DND-41 (cell line): ENCODE measurements around the gene TTLL7.

Source experiments
- ATAC-seq: fragments of 200-7000 bp; cut with Tn5 transposase; 3 replicates; pipeline ENCODE4 v1.9.1; 2021; ENCODE audit warnings: low read depth; ENCODE audit not compliant: insufficient read depth
- DNase-seq: peaks from one replicate; pipeline ENCODE4 v3.0.0-alpha.2; 2020
- H2AFZ ChIP-seq: 2 replicates; pipeline ENCODE4 v1.6.0; 2012; ENCODE audit warnings: low read depth, low read length
- H3K27ac ChIP-seq: 2 replicates; pipeline ENCODE4 v1.5.1; 2012; ENCODE audit warnings: low read length, inconsistent platforms
- H3K27me3 ChIP-seq: fragments of 200-600 bp; sonication (generic); 2 replicates; pipeline ENCODE4 v1.6.0; 2012; ENCODE audit warnings: low read length, mild to moderate bottlenecking, inconsistent platforms; ENCODE audit not compliant: insufficient read depth, poor library complexity
- H3K36me3 ChIP-seq: 2 replicates; pipeline ENCODE4 v1.5.1; 2012; ENCODE audit warnings: low read length, inconsistent platforms; ENCODE audit not compliant: insufficient read depth
- H3K4me1 ChIP-seq: 2 replicates; pipeline ENCODE4 v1.5.1; 2012; ENCODE audit warnings: mild to moderate bottlenecking, low read length; ENCODE audit not compliant: insufficient read depth
- H3K4me2 ChIP-seq: 2 replicates; pipeline ENCODE4 v1.6.0; 2012; ENCODE audit warnings: mild to moderate bottlenecking, moderate library complexity, low read length, inconsistent platforms; ENCODE audit not compliant: insufficient read depth
- H3K4me3 ChIP-seq, 2 experiments: fragments of 200-600 bp in 1 of 2; shearing (Covaris generic) in 1 of 2; 2 replicates each; pipeline ENCODE4 v1.5.1; 2012 to 2016; ENCODE audit warnings: inconsistent platforms in 2 of 2, low read length in 2 of 2, mild to moderate bottlenecking in 2 of 2, low read depth in 1 of 2, moderate library complexity in 1 of 2
- H3K79me2 ChIP-seq: 2 replicates; pipeline ENCODE4 v1.6.0; 2012; ENCODE audit warnings: low read length, inconsistent platforms; ENCODE audit not compliant: insufficient read depth
- H3K9ac ChIP-seq: 2 replicates; pipeline ENCODE4 v1.6.0; 2012; ENCODE audit warnings: low read depth, mild to moderate bottlenecking, inconsistent platforms, low read length, moderate library complexity
- H3K9me3 ChIP-seq: 2 replicates; pipeline ENCODE4 v1.5.1; 2012; ENCODE audit warnings: low read length, moderate library complexity, mild to moderate bottlenecking, inconsistent platforms; ENCODE audit not compliant: insufficient read depth, severe bottlenecking
- H4K20me1 ChIP-seq: 2 replicates; pipeline ENCODE4 v1.6.0; 2012; ENCODE audit warnings: low read length; ENCODE audit not compliant: insufficient read depth
- EZH2 ChIP-seq: IDR thresholded peaks from 3 replicates; pipeline ENCODE4 v1.6.1; 2012; ENCODE audit warnings: borderline replicate concordance, low read depth, mild to moderate bottlenecking, moderate library complexity, low read length, inconsistent platforms; ENCODE audit not compliant: severe bottlenecking
- TF ChIP-seq, protein P1 (sequence below): IDR thresholded peaks from 2 replicates; pipeline ENCODE4 v1.5.1; 2012; ENCODE audit warnings: borderline replicate concordance, low read length, moderate library complexity, mild to moderate bottlenecking; ENCODE audit not compliant: poor library complexity, severe bottlenecking; ENCODE audit errors: extremely low read depth

The TTLL7 gene, protein sequence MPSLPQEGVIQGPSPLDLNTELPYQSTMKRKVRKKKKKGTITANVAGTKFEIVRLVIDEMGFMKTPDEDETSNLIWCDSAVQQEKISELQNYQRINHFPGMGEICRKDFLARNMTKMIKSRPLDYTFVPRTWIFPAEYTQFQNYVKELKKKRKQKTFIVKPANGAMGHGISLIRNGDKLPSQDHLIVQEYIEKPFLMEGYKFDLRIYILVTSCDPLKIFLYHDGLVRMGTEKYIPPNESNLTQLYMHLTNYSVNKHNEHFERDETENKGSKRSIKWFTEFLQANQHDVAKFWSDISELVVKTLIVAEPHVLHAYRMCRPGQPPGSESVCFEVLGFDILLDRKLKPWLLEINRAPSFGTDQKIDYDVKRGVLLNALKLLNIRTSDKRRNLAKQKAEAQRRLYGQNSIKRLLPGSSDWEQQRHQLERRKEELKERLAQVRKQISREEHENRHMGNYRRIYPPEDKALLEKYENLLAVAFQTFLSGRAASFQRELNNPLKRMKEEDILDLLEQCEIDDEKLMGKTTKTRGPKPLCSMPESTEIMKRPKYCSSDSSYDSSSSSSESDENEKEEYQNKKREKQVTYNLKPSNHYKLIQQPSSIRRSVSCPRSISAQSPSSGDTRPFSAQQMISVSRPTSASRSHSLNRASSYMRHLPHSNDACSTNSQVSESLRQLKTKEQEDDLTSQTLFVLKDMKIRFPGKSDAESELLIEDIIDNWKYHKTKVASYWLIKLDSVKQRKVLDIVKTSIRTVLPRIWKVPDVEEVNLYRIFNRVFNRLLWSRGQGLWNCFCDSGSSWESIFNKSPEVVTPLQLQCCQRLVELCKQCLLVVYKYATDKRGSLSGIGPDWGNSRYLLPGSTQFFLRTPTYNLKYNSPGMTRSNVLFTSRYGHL

DNA sequence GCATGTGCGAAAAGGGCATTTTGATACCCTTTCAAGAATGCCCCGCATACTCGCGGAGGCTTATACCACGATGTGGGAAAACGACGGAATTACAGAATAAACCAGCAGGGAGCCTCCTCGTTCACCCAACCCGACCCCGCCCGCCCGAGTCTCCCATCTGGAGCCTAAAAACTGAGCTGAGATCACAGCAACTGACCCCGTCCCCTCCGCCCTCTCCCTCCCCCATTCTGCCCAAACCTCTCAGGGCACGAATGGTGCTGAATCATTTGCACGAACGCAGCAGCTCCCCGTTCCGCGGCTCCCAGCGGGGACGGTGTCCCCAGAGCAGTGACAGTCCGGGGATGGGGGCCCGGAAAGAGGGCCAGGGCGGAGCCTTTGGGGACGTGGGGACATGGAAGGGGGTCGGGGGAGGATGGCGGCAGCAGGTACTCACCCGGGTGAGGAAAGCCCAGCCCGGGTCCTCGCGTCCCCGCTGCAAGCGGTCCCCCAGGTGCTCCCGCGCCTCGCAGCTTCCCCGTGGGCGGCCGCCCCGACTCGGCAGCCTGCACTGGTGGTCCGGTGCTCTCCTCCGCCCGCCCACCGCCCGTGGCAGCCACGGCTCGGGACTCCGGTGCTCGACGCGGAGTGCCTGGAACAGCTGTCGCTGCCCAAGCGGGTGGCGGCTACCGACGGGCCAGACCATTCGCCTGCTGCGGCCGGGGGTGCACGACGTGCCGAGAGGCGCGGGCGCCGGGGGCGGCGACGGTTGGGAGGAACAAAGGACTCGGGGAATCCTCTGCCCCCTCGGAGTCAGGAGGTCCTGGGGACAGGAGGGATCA, at the start of gene TTLL7:
TSS of gene TTLL7 (minus strand) at position 635 of the 818 bp plus-strand sequence. CDS start 46,921 bp downstream, outside the sequence.
- Histone ChIP-seq H3K27ac (no peak within 1 kb of the TSS), H3K27me3 (peaks cover 4% of the 10 kb centered on the region), H3K79me2 (no peaks in the 10 kb centered on the region), H4K20me1 (no peaks in the 10 kb centered on the region), H3K4me2 (no peak within 1 kb of the TSS), H3K36me3 (no peaks in the 10 kb centered on the region), H3K9me3 (no peaks in the 10 kb centered on the region), H3K9ac (no peak within 1 kb of the TSS), H3K4me3 (no peak within 1 kb of the TSS), H3K4me1 (no peaks in the 10 kb centered on the region), H2AFZ (no peak within 1 kb of the TSS)
- no peak for DNase-seq
- no peak for TF ChIP-seq EZH2
- TF ChIP-seq, protein P1, sequence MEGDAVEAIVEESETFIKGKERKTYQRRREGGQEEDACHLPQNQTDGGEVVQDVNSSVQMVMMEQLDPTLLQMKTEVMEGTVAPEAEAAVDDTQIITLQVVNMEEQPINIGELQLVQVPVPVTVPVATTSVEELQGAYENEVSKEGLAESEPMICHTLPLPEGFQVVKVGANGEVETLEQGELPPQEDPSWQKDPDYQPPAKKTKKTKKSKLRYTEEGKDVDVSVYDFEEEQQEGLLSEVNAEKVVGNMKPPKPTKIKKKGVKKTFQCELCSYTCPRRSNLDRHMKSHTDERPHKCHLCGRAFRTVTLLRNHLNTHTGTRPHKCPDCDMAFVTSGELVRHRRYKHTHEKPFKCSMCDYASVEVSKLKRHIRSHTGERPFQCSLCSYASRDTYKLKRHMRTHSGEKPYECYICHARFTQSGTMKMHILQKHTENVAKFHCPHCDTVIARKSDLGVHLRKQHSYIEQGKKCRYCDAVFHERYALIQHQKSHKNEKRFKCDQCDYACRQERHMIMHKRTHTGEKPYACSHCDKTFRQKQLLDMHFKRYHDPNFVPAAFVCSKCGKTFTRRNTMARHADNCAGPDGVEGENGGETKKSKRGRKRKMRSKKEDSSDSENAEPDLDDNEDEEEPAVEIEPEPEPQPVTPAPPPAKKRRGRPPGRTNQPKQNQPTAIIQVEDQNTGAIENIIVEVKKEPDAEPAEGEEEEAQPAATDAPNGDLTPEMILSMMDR = no peak
- no peak for ATAC-seq

DNA sequence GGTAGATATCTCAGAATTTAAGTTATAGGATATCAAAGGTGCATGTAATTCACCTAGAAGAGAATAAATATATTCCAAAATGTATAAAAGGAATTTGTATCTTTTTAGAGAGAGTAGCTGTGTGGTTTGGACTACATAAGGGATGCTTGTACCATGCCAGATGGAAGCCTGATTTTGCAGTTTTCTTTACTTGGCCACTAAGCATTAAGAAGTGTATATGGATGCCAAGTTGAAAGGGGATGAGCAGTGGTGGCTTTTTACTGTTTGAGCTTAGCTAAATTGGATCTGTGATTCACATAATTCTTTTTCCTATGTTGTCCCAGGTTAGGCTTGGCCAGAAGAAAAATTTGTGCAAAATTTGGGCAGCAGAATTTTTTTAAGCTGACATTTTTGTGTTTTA, 43.5 kb upstream of the TTLL7 start:
- TF ChIP-seq, protein P1 = no peak
- no peak for TF ChIP-seq EZH2
- Histone ChIP-seq H3K9me3 (no peaks in the 10 kb centered on the region), H3K4me3 (no peak overlapping the region)

DNA sequence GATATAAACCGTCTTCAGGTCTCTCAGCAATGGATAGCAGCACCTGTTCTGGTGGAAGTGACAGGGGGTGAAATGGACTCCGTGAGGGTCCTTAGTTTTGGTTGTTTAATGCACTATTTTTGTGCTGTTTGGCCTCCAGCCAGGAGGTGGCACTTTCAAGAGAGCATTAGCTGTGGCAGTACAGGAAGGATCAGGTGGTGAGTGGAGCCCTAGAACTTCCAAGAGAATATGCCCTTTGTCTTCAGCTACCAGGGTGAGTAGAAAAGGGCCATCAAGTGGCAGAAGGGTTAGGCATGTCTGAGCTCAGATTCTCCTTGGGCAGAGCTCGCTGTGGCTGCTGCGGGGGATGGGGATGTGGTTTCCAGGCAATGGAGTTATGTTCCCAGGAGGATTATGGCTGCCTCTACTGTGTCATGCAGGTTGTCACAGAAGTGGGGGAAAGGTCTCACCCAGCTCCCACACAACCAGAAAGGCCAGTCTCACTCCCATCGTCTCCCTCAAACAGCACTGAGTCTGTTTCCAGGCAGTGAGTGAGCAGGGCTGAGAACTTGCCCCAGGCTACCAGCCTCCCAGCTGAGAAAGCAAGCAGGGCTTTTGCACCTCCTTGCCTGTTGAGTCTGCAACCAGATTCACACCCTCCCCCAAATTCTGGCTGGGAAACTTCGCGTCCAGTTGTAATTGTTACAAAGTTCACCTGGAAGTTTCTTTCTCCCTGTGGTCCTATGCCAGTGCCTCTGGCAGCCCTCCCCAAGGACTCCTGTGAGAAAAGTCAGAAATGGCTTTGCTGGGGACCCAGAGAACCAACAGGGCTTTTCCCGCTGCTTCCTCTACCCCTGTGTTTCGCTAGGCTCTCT, 39.1 kb upstream of the TTLL7 start:
- Histone ChIP-seq H3K4me3 (no peak overlapping the region), H3K27me3 (no peaks in the 10 kb centered on the region), H3K9ac (no peak overlapping the region), H4K20me1 (no peaks in the 10 kb centered on the region), H2AFZ (no peak overlapping the region), H3K4me2 (no peak overlapping the region), H3K9me3 (no peaks in the 10 kb centered on the region), H3K36me3 (no peaks in the 10 kb centered on the region), H3K4me1 (no peaks in the 10 kb centered on the region), H3K27ac (no peak overlapping the region), H3K79me2 (no peaks in the 10 kb centered on the region)
- DNase-seq = no peak
- peak; percentile 27; the same call in 1 of the 3 replicates for ATAC-seq
- TF ChIP-seq, protein P1 = peak; percentile 20
- no peak for TF ChIP-seq EZH2

More for the DNA sequence above, 43.5 kb upstream of the TTLL7 start:
- Histone ChIP-seq H3K79me2 (no peaks in the 10 kb centered on the region), H3K4me1 (no peaks in the 10 kb centered on the region), H3K27ac (no peak overlapping the region), H3K27me3 (no peaks in the 10 kb centered on the region), H3K9ac (no peak overlapping the region), H2AFZ (no peak overlapping the region), H3K36me3 (no peaks in the 10 kb centered on the region), H3K4me2 (no peak overlapping the region), H4K20me1 (no peaks in the 10 kb centered on the region)
- ATAC-seq (no peak), DNase-seq (no peak)
